HepG2 (cell line): ENCODE measurements around the gene RSPH4A.

Experiments used
- FOXP1 ChIP-seq, 2 experiments: fragments of 450-650 bp in 1 of 2; IDR thresholded peaks; 2 replicates each; pipeline ENCODE4 v1.6.1; 2017 to 2018; ENCODE audit warnings: antibody characterized with exemption in 1 of 2
- GATA4 ChIP-seq: sonication (generic); IDR thresholded peaks from 2 replicates; pipeline ENCODE4 v1.6.1; 2016; ENCODE audit warnings: antibody characterized with exemption, low read depth, borderline replicate concordance
- NONO ChIP-seq, 2 experiments: fragments of 450-650 bp in 1 of 2; sonication (generic) in 1 of 2; formaldehyde crosslinking in 1 of 2; IDR thresholded peaks in 1 of 2; conservative IDR thresholded peaks in 1 of 2; 2 replicates each; pipeline versions ENCODE4 v1.6.1 to v1.8.0; 2017 to 2022; ENCODE audit warnings: mild to moderate bottlenecking in 1 of 2, missing genetic modification reagents in 1 of 2, moderate library complexity in 1 of 2
- PLRG1 ChIP-seq: fragments of 450-650 bp; conservative IDR thresholded peaks from 2 replicates; pipeline ENCODE4 v1.6.1; 2016
- TEAD2 ChIP-seq: sonication (generic); formaldehyde crosslinking; IDR thresholded peaks from 2 replicates; pipeline ENCODE4 v1.9.0; 2021; ENCODE audit warnings: missing genetic modification reagents
- ZBTB34 ChIP-seq: sonication (generic); formaldehyde crosslinking; IDR thresholded peaks from 2 replicates; pipeline ENCODE4 v1.8.0; 2022; ENCODE audit warnings: mild to moderate bottlenecking, missing genetic modification reagents

- TF ChIP-seq ZBTB34 (CRISPR knock-in tag) (no peak), NONO (IDR thresholded peaks at IDR 0.05) (no peak), NONO (CRISPR knock-in tag; conservative IDR thresholded peaks at IDR 0.05) (no peak), FOXP1 (IDR thresholded peaks at IDR 0.05) (no peak), FOXP1 (CRISPR knock-in tag; IDR thresholded peaks at IDR 0.05) (no peak), TEAD2 (no peak), PLRG1 (no peak), GATA4 (no peak)
Measured at GRCh38 chr6:116667623-116668022, 51.3 kb downstream of the RSPH4A start.
